ENCODE measurements around the gene PPP3R1. TPM values are rescaled to one million over a fixed set of nuclear protein-coding genes. Genes with fewer than 3 reads are reported as not detected.

The PPP3R1 gene
- total RNA-seq, 1 donor from 2014 or later, result 38.6 TPM

GRCh38 chr2:68238955-68239822 is 13.1 kb downstream of the PPP3R1 start:
- intact Hi-C loops (cut with DNase I), result loop anchor here (5.0 kb wide), 1 partner anchor 42 kb away; no protein-coding TSS in a partner anchor
- DNase-seq, result no peak
- ATAC-seq (ENCODE audit: poor library complexity), result peak; percentile 38

GRCh38 chr2:68237976-68238580 is 14.3 kb downstream of the PPP3R1 start:
- ATAC-seq (ENCODE audit: poor library complexity), result peak; percentile 49
- intact Hi-C loops (cut with DNase I), result loop anchor here (5.0 kb wide), 1 partner anchor 41 kb away; no protein-coding TSS in a partner anchor
- no peak for DNase-seq

GRCh38 chr2:68237404-68237803 is 14.9 kb downstream of the PPP3R1 start:
- no peak for ATAC-seq (ENCODE audit: poor library complexity)
- no peak for DNase-seq
- intact Hi-C loops (cut with DNase I), result loop anchor here (5.0 kb wide), 1 partner anchor 40 kb away; no protein-coding TSS in a partner anchor

- no peak for ATAC-seq (ENCODE audit: poor library complexity)
- intact Hi-C loops (cut with DNase I), result loop anchor here (5.0 kb wide), 1 partner anchor 40 kb away; no protein-coding TSS in a partner anchor
- no peak for DNase-seq
These were observed 15.5 kb downstream of the PPP3R1 start for GRCh38 chr2:68236876-68237275.

GRCh38 chr2:68236103-68236734 is 16.1 kb downstream of the PPP3R1 start:
- DNase-seq (no peak), ATAC-seq (ENCODE audit: poor library complexity) (no peak)
- intact Hi-C loops (cut with DNase I), result loop anchor here (5.0 kb wide), 1 partner anchor 39 kb away; no protein-coding TSS in a partner anchor

GRCh38 chr2:68235090-68235489 is 17.2 kb downstream of the PPP3R1 start:
- DNase-seq (no peak), ATAC-seq (ENCODE audit: poor library complexity) (no peak)
- intact Hi-C loops (cut with DNase I), result loop anchor here (5.0 kb wide), 1 partner anchor 38 kb away; no protein-coding TSS in a partner anchor

- DNase-seq (no peak), ATAC-seq (ENCODE audit: poor library complexity) (no peak)
- intact Hi-C loops (cut with DNase I), result no loop called here
These were observed 17.9 kb downstream of the PPP3R1 start for GRCh38 chr2:68234405-68234804.

GRCh38 chr2:68231061-68231372 is 21.3 kb downstream of the PPP3R1 start:
- ATAC-seq (ENCODE audit: poor library complexity) (peak; percentile 86), DNase-seq (no peak)
- intact Hi-C loops (cut with DNase I), result no loop called here

GRCh38 chr2:68230241-68231060 is 21.9 kb downstream of the PPP3R1 start:
- intact Hi-C loops (cut with DNase I), result no loop called here
- no peak for DNase-seq
- no peak for ATAC-seq (ENCODE audit: poor library complexity)

- ATAC-seq (ENCODE audit: poor library complexity), result no peak
- intact Hi-C loops (cut with DNase I), result no loop called here
- no peak for DNase-seq
These were observed 25.5 kb downstream of the PPP3R1 start for GRCh38 chr2:68226794-68227193.

- intact Hi-C loops (cut with DNase I), result no loop called here
- no peak for DNase-seq
- ATAC-seq (ENCODE audit: poor library complexity), result peak; percentile 76
These were observed 27.2 kb downstream of the PPP3R1 start for GRCh38 chr2:68225119-68225632.

GRCh38 chr2:68223419-68223818 is 28.9 kb downstream of the PPP3R1 start:
- no peak for ATAC-seq (ENCODE audit: poor library complexity)
- DNase-seq, result no peak
- intact Hi-C loops (cut with DNase I), result no loop called here

GRCh38 chr2:68222287-68222686 is 30.0 kb downstream of the PPP3R1 start:
- intact Hi-C loops (cut with DNase I), result no loop called here
- DNase-seq (no peak), ATAC-seq (ENCODE audit: poor library complexity) (no peak)

- intact Hi-C loops (cut with DNase I), result no loop called here
- ATAC-seq (ENCODE audit: poor library complexity), result no peak
- DNase-seq, result no peak
These were observed 33.9 kb downstream of the PPP3R1 start for GRCh38 chr2:68218343-68218901.

GRCh38 chr2:68217729-68218128 is 34.6 kb downstream of the PPP3R1 start:
- no peak for ATAC-seq (ENCODE audit: poor library complexity)
- intact Hi-C loops (cut with DNase I), result no loop called here

GRCh38 chr2:68216454-68217310 is 35.6 kb downstream of the PPP3R1 start:
- intact Hi-C loops (cut with DNase I), result no loop called here
- ATAC-seq (ENCODE audit: poor library complexity), result peak; percentile 29

More at GRCh38 chr2:68217729-68218128, 34.6 kb downstream of the PPP3R1 start:
- DNase-seq, result no peak

GRCh38 chr2:68214381-68214780 is 38.0 kb downstream of the PPP3R1 start:
- ATAC-seq (ENCODE audit: poor library complexity), result no peak
- intact Hi-C loops (cut with DNase I), result no loop called here
- no peak for DNase-seq

More at GRCh38 chr2:68216454-68217310, 35.6 kb downstream of the PPP3R1 start:
- DNase-seq, result no peak
